NCI-H1092 (cell line): ENCODE measurements around the gene AKAP12.
A peak's percentile ranks its signal among the peaks of the same experiment; 100 is the strongest.
"Not testable (repeated sequence)": the region's sequence is repeated elsewhere in the genome, so short reads cannot be mapped to it uniquely, and the experiment has no call there.

Experiments
- DNase-seq: peaks from one replicate; lab custom pipeline; 2025; lab: John Stamatoyannopoulos, UW

AKAP12 gene

DNA sequence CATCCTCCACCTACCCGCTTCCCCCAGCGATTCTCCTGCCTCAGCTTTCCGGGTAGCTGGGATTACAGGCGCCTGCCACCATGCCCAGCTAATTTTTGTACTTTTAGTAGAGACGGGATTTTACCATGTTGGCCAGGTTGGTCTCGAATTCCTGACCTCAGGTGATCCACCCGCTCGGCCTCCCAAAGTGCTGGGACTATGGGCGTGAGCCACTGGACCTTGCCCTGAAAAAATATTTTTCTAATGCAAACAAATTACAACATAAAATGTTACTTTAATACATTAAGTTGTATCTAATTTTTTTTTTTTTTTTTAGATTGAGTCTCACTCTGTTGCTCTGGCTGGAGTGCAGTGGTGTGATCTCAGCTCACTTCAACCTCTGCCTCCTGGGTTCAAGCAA, 142.9 kb downstream of the AKAP12 start:
- DNase-seq = not testable (repeated sequence)

DNA sequence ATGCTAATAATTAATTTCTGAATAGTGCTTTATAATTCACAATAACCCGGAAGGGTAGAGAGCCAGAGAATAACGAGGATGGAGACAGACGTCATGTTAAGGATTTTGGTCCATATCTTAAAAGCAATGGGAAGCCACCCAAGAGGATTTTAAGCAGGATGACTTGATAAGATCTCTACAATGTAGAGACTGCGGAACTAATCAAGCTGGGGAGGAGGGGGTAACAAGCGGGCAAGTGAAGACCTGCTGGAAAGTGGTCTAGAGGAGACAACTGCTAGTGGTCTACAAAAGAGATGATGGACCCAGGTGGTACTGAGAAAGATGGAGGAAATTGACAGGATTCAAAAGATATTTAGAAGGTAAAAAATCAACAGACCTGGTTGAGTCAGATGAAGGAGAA, 144.4 kb downstream of the AKAP12 start:
- DNase-seq = no peak

DNA sequence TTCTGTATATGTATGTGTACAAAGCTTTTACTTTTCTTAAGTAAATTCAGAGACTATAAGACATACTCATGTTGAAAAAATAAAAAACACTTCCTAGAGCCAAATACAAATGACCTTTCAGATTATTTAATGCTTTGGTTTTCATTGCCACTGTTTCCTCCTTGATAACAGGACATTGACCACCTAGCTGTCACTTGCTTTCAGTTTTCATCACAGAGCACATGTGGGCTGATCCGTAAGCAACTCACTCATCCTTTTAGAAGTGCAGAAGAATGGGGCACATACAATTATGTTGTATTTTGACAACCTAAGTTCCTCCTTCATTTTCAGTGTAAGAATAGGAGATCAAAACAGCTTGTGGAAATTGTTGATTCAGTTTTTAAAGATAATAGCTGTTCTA, 145.4 kb downstream of the AKAP12 start:
- no peak for DNase-seq

DNA sequence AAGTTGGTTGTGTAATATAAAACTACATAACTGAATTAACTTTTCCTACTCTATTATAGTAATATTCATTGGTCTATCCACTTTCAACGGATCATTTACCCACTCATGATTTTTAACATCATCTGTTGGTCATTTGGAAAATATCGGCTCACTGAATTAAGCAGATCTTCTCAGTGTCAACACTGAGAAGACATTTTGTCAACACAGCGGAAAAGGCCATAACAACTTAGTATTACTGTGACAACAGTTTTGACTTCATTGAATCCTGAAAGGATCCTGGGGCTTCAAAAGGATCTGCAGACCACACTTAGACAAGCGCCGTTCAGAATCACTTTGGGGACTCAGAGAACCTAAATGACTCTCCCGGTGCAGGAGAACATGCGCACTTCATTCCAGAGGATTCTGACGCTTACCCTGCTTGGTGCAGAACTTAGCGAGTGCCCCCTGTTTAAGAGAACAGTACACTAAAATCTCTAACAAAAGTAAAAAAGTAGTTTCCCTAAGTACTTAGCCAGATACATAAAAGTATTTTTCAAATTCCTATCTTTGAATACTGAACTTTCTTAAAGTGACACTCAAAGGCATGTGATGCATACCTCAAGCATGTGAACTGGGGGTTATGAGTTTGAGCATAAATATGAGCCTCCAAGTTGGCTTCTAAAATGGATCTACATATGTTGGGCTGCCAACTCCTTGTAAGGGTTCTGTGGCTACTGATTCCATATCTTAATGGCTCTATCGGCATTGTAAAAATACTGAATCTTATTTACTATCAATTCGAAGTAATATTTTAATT, 147.6 kb downstream of the AKAP12 start:
- no peak for DNase-seq

DNA sequence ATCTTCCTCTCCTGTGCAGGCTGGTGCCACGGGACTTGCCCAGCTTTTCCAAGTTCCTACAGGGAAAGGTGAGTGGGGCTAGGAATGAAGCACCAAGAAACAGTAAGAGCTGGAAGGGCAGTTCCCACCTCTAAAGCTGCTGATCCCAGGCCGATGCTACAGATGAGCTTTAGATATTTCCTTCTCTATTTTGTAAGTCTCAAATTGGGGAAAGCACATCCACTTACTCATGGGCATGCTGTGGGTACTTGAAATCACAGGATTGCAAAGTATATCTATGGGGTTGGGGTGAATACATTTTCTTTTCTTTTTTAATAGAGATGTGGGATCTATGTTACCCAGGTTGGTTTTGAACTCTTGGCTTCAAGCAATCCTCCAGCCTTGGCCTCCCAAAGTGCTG, 148.5 kb downstream of the AKAP12 start:
- DNase-seq = no peak

DNA sequence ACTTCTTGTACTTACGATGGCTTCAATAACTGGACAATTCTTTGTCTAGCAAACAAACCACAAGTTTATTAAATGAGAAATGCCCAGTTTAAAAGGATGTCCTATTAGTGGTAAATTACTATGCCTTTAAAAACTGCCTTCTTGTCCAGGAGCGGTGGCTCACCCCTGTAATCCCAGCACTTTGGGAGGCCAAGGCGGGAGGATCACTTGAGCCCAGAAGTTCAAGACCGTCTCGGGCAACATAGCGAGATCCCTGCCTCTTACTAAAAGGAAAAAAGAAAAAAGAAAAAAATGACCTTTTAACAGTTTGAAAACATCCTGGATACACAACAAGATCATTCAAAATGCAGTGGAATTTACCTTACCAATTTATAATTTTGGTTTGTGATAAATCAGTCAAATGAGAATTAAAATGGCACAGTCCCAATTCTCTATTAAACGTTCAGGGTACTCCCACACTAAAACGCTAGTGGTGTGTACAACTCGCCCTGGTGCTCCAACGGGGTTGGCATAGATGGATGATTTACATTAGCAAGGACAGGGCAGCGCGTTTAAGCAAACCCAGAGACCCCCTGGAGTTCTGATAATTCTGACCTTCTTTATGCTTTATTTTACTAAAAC, 149.3 kb downstream of the AKAP12 start:
- peak; percentile 8 for DNase-seq

DNA sequence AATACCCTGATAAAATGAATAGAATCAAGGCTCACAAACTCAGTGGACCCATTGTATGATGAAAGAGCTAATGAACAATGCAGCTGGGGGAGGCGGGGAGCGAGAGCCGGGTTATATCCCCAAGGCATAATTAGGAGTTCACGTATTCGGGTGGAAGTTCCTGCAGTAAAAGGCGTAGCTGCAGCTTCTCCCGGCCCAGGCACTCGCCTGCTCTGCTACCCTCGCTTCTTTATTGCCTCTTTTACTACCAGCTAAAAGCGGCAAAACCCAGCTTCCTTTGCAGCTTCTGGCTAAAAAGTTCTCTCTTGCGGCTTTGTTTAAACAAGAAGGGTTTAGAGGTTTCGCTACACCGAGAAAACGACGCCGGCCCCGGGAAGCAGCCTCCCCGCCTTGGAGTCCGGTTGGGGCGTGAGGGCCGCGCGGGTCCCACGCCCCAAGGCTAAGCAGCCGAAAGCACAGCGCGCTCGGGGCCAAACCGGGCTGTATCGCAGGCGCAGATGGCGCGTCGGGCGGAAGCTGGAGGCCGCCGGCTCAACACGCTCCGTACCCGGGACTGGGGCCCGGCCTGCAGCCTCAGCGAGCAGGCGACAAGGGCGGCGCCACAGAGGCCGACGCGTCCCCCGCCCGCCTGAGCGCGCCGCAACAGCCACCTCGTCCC, 150.0 kb downstream of the AKAP12 start:
- DNase-seq = no peak

DNA sequence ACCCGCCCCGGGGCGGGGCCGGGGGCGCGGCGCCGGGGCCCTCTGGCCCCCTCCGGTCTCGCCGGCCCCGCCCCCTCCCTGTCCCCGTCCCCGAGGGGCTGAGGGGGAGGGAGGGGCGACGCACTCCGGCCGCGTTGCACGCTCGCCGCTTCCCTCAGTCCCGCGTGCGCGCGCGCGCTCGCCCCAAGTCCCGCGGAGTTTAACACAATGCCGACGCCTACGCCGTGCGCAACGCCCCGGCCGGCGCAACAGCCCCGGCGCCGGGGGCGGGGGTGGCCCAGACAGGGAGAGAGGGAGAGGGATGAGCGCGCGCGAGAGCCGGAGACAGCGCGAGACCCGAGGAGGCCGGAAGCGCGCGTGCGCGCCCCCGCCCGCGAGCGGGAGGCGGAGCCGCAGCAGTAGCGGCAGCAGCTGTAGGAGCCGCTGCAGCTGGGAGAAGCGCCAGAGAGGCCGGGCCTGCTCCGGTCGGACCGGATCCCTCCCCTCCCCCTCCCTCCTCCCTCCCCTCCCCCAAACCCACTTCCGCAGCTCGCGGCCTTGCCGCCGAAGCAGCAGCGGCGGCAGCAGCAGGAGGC, 150.6 kb downstream of the AKAP12 start:
- DNase-seq = peak; percentile 98

DNA sequence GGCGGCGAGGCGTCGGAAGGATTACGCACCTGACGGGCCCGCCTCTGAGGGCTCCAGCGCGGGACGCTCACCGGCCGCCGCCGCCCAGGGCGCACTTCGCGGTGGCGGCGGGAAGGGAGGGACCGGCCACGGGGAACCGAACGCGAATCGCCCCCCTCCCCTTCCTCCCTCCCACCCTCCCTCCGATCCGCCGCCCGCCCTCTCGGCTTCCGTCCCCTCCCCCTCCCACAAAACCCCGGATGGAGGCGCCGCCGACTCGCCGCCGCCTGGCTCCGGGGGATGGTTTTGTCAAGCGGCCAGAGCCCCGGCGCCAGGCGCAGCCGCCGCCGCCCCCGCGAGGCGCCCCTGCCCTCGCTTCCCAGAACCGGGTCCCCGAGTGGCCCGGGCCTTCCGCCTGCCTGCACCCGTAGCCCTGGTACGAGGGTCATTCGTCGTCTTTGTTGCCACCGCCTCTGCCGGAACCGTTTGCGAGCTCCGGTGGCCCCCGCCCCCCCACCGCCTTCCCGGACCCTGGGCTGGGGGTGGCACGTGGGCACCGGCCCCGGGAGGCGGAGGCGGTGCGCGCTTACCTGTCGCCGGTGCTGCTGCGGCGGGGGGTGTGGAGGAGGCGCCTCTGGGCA, 151.2 kb downstream of the AKAP12 start:
- DNase-seq = peak; percentile 55

DNA sequence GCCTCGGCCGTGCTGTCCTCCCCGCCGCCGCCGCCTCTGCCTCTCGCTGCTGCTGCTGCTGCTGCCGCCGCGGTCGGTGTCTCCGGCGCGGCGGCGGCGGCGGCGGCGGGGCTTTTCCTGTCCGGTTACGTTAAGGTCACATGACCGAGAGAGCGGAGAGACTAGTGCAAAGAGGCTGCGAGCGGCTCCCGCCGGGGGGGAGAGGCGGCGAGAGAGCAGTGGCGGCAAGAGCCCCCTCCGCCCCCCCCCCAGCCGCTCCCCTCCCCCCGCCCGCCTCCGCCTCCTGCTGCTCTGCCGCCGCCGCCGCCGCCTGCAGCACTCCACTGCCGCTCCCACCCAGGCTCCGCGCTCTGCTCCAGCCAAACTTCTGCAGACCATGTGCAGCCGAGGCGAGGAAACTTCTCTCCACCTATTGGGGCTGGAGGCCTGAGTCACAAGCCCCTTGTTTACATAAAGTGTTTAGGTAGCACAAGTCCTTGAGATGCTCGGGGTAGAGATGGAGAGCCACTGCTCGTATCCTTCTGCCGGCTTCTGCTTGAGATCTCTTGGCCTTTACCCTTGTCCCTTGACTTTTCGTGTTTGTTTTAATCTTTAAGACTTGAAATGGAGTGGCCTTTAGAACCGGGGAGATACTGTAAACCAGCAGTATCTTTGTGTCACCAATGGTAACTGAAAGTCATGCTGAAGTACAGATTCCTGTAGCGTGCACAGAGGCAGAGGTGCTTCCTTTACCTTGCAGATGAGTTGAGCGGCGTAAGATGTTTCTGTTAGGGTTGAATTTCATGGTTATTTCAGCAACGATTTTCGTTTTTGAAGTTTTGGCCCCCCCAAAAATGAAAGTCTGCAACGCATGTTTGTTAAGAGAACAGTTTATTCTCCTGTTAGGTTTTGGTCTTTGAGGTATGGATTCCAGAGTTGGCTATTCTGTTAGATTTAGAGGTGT, 152.0 kb downstream of the AKAP12 start, which contains the start of gene ZBTB2:
ZBTB2 (minus strand) TSS at position 89 of the 943 bp plus-strand sequence. CDS start 17,922 bp downstream, outside the sequence.
- DNase-seq = peak; percentile 46

DNA sequence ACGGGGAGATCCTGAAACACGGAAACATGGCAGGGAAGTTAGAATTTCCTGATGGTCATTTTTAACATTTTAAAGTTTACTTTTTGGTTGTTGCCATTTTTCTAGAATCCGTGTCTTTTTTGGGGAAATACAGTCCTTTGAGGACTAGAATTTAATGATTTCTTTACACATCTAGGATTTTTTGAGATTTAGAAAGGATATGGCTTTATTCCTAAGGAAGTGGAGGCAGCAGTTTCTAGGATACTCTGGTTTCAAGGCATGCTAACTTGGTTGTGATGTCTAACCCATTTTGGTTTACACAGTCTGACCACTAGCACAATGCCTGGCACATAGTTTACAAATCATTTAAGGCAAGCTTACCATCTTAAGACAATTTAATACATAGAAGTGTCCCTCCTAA, 152.7 kb downstream of the AKAP12 start:
- no peak for DNase-seq

DNA sequence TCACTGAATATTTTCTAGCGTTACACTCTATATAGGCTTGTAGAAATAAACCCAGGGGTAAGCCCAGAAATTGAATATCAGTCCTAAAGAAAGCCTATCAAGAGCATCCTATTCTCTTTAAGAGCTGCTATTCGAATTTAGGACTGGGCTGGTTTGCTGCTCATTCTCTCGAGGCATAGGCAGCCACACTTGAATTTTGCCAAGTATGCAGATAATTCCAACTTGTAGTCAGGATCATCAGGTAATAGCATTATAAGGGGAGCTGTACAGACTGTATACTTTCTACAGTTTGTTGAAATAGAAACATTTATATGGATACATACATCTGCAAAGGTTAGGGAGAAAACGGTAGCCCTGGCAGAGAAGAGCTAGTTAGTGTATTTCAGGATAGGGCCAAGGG, 153.6 kb downstream of the AKAP12 start:
- no peak for DNase-seq

DNA sequence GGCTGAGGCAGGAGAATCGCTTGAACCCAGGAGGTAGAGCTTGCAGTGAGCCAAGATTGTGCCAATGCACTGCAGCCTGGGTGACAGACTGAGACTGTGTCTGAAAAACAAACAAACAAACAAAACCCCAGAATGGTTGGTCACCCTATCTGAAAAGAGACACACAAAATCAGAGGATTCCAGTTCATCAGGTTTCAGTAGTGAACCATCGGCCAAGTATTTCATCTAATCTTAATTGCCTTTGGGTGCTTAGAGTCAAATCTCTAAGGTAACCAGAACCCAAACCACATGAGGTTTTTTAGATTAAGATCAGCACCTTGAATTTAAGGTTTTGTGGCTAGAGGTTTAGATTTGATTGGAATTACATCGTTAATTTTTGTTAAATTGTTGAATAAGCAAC, 159.9 kb downstream of the AKAP12 start:
- DNase-seq = no peak

DNA sequence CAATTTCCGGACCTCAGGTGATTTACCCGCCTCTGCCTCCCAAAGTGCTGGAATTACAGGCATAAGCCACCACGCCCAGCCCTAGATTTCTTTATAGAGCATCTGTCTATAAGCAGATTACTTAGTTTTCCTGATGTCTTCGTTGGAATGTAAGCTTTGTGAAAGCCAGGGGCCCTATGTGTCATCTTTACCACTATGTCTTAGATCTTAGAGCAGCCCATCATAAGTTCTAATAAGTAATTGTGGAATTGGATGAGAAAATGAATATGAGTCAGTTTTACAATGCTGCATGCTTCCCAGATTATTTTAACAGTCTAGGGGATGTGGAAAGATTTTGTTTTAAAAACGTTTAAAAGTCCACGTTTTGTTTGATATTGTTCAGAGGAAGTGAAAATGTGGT, 160.7 kb downstream of the AKAP12 start:
- DNase-seq = no peak

DNA sequence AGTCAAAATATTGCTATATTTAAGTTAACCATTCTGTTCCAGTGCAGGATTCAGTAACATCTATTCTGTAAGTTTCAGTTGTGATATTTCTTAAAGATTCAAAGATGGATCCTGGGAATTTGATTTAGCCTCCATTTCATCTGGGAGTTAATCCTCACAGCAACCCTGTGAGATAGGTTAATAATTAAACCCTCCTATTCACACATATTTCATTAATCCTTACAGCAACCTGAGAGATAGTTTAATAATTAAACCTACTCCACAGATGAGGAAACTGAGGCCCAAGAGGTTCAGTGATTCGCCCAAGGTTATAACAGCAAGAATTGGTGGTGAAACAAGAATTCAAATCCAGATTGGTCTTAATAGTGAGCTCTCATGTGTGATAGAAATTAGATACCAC, 162.5 kb downstream of the AKAP12 start:
- DNase-seq = no peak

DNA sequence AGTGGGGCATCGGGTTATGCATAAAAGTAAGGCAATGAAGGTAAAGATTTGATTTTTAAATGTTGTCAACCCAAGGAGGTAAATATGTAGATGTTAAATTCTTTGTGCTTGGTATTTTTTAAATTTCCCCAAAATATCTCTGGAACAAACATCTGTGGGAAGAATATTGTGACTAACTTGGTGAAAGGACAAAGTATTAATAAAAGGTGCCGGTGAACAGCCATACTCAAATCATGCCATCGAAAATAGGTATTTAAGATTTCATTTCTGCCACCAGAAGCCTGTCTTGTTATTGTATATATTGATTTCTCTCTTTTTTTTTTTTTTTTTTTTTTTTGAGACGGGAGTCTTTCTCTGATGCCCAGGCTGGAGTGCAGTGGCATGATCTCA, 164.1 kb downstream of the AKAP12 start:
- DNase-seq = no peak
